T1000 (cell line): ENCODE measurements around the gene SCMH1.

ENCODE experiments used
- DNase-seq: peaks from one replicate; lab custom pipeline; 2025; ENCODE audit warnings: mixed read lengths; lab: John Stamatoyannopoulos, UW

SCMH1 gene

DNA sequence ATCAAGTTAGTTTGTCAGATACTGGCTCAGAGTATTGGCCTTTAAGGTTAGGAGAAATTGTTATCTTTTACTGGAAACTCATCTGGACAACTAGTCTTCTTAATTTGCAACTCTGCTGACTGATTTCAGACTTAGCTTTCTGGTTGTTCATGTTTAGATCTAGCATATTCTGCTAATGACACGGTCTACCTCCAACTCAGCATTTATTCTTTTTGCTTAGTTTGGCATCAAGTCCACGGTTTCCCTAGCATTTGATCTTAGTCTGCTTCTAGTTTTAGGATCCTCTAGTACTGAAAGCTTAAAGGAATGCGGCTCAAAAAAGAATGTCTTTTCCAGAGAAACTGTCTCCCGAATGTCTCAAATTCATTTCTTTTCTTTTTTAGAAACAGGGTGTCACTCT lies 145.0 kb downstream of the SCMH1 start:
- no peak for DNase-seq

- DNase-seq, result no peak
These were observed 148.3 kb downstream of the SCMH1 start for GRCh38 chr1:41093826-41094225.

GRCh38 chr1:41086921-41087320 lies 155.2 kb downstream of the SCMH1 start:
- no peak for DNase-seq

GRCh38 chr1:41078616-41079015 lies 163.5 kb downstream of the SCMH1 start:
- no peak for DNase-seq

GRCh38 chr1:41078193-41078592 lies 163.9 kb downstream of the SCMH1 start:
- no peak for DNase-seq

DNA sequence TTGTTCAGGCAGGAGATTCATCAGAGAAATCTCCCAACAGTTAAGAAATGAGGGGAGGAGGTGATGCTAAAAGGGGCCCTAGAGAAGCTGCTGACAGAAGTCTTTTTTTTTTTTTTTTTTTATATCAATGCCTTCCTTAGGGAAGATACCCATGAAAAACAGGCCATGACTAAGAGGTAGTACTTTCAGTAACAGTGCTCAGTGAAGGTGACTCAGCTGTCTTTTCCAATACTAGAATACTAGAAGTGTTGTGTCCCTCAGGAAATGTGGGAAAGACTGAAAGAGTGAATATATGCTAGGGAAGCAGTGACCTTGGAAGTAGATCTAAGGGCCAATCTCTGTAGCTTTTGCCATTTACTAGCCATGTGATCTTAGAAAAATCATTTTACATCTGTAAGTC lies 168.1 kb downstream of the SCMH1 start:
- no peak for DNase-seq

GRCh38 chr1:41072051-41072450 lies 170.1 kb downstream of the SCMH1 start:
- DNase-seq, result no peak

DNA sequence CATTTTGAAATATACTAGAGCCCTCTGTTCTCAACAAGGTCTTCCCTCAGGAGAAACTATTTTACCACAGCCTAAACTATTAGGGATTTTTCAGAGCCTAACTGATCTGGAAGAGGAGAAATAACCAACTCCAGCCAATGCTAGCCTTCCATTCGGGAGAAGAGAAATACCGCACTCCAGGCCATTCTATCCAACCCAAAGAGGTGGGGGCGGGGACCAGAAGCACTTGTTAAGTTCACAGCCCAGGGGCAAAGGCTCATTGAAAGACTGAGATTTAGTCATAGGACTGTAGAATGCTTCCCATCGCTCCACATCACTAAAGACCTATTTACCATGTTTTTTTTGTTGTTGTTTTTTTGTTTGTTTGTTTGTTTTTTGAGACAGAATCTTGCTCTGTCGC lies 185.2 kb downstream of the SCMH1 start:
- no peak for DNase-seq

DNA sequence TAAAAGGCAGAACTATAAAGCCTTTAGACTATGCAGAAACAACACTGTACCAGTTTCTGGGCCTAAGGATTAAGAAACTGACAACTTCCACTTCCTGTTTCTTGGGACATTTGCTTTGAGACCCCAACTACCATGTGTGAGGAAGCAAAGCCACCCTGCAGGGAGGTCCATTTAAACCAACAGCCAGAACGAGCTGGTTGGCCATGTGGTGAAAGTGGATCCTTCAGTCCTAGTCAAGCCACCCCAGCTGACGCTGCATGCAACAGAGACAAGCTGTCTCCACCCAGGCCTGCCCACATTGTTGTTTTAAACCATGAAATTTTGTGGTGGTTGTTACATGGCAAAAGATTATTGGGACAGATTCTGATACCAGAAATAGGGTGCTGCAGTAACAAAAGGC lies 188.8 kb downstream of the SCMH1 start:
- no peak for DNase-seq

GRCh38 chr1:41051022-41051421 lies 191.1 kb downstream of the SCMH1 start:
- DNase-seq, result no peak

DNA sequence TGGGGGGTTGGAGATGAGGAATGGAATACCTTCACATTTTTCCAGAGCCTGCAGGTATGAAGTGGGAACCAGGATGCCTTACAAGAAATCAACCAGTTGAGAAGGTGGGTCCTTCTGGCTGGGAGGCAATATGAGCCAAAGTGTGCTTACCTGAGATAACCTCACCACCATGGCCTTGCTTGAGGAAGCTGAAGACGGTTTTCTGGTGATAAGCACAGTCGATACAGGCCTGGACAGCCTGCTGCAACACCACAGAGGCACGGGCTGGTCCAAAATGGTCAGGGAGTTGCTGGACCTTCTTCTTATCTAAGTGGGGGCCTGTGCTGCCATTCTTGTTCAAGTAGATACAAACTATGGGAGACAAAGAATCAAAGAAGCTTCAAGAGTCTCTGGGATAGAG lies 193.6 kb downstream of the SCMH1 start:
- no peak for DNase-seq

DNA sequence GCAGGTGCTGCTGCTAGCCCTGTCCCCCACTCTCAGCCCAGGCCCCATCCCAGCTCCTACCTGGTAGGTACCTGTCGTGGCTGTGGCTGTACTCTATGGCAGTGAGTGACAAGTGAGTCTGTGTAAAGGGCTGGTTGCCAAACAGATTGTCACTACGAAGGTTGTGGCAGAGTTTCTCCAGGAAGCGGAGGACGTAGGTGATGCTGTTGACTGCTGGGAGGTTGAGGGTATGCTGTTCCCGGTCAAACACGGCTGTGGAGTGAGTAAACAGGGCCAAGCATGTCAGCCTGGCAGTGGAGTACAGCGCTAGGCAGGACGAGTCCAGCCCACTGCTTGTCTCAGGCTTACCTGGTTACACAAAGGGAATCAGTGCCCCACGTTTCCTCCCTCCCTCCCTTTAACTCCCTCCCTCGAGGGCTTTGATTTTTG lies 195.7 kb downstream of the SCMH1 start:
- no peak for DNase-seq

GRCh38 chr1:41045740-41046139 lies 196.4 kb downstream of the SCMH1 start:
- no peak for DNase-seq

DNA sequence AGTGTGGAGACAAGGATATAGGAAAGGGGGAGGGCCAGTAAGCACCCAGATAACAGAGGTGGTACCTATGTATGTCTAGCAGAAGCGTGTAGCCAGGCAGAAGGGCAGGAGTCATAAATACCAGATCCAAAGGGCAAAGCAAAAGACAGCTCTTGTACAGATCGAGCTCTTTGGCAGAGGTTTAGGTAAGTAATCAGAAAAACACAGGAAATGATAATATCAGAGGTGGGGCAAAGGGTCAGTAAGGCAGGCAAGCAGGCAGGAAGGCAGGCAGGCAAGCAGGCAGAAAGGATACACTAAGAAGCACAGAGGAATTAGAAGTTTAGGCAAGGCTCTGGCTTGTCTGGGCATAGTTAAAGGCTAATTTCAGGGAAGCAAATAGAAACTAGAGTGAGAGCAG lies 197.9 kb downstream of the SCMH1 start:
- no peak for DNase-seq

- DNase-seq, result no peak
These were observed 200.4 kb downstream of the SCMH1 start for GRCh38 chr1:41041614-41042270.

DNA sequence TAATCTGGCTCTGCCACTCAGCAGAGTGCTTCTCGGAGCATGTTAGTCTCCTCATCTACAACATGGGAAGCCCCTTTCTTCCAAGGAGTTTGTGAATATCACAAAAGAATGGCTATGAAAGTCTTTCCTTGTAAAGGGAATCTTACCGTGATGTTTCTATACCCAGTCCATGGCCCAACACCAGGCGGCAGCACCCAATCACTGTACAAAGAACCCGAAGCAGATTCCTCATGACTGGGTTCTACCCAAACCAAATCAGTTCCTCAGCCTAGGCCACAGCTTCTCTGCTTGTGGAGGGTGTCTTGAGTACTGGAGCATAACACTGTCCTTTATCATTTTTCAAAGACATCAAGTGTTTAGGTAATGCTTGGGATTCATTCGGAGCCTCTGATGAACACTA lies 204.0 kb downstream of the SCMH1 start:
- DNase-seq, result no peak

DNA sequence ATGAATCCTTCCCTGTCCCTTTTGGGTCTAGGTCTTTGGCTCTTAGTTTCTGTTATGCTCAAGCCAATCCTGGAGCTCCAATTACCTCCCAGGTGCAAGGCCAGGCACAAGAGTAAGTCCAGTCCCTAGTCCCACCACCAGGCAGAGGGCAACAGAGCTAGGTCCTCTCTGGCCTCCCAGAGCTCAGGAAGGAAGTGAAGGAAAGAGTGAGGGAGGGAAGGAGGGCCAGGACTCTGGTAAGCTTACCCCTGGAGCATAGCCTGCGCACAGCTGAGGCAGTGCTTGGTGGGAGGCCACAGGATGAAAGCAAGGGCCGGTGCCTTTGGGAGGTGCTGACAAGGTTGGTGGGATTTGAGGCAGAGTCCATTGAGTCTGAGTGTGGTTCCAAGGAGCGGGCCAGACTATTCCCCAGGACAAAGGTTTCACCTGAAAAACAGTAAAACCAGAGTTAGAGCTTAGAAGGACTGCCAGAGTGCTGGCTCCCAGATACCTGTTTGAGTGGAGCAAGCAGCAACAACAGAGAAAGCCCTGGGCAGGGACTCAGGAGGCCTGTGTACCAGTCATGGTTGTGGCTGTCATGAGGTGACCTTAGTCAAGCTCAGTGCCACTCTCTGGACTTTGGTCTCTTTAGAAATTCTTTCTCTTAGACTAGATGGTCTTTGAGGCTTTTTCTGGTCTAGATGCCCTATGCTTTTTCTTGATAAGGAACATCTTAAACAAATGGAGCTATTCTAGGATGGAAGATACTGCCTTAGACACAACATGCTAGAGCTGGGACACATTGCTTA lies 204.8 kb downstream of the SCMH1 start:
- no peak for DNase-seq

GRCh38 chr1:41033272-41033671 lies 208.8 kb downstream of the SCMH1 start:
- DNase-seq, result no peak

DNA sequence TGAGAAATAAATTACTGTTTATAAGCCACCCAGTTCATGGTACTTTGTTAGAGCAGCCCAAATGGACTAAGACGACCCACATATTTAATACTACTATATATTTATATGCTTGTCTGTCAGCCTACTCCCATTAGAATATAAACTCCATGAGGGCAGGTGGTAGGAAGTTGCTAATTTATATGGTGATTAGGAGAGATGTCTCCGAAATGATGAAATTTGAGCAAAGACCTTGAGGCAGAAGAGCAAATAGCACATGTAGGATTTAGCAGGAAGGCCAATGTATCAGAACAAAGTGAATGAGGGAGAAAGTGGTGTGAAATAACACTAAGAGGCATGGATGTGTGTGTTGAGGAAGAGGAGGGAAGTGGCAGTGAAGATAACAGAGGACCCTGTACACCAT lies 210.0 kb downstream of the SCMH1 start:
- no peak for DNase-seq

GRCh38 chr1:41030872-41031616 lies 211.1 kb downstream of the SCMH1 start:
- DNase-seq, result no peak

DNA sequence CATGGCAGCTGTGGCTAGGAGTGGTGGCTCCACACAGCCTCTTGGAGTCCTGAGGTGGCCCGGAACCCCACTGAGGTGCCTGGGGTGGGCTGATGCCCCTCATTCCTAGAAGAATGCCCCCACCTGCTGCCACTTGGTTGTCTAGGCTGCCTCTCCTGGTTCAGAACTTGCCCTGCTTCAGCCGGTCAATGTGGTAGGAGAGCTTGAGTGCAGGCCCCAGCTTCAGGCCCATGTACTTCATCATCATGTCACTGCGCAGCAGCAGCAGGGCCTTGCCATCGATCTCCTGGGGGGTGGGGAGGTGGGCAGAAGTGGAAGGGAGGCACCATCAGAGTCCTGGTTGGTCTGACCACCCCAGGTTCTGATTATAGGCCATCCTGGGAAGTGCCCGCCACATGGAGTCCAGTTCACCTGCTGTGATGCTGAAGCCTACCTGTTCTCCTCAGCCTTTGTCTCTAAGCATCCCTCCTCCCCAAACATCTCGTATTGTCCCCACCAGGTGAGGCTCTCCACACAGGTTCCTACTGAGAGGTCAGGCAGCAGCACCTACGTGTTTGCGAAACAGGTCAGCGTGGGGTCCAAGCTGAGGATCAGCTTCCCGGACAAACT lies 214.0 kb downstream of the SCMH1 start:
- no peak for DNase-seq

DNA sequence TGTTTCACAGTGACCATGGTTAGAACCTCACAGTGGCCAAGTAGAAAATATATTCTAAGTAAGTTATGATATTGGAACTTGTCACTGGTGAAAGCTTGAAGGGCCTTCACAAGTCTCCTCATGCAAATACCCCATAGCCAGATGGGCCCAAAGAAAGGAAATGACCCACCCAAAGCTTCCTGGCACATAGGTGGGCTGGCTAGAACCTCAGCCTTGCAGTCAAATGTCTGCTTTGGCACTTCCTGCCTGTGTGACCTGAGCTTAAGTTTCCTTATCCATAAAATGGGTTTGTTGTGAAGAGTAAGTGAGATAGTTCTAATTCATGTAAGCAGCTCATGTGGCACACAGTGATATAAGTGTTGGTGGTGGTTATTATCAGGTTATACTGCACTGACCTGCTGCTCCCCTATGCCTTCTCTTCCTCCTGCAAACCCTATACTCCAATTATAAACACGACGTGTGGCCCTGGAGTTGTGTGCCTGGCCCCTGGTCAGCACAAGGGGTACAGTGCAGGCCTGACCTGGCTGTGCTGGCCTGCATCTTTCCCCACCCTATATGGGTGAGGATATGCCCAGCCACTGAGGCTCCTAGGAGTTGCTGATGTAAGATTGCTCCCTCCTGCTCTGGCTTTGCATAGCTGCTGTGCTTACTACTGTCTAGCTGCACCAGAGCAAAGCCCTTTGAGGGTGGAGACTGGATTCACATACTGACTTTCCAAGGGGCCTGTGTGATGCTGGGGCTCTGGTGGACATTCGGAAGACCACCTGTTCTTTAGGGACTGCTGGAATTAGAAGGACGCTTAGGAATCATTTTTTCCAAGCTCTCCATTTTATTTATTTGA lies 215.9 kb downstream of the SCMH1 start:
- no peak for DNase-seq
